Measurements from ENCODE around the gene AEBP1. TPM values are rescaled to one million over a fixed set of nuclear protein-coding genes. Genes with fewer than 3 reads are reported as not detected.

AEBP1 gene
- total RNA-seq, 1 donor from 2014 or later = 0.26 TPM

GRCh38 chr7:44136731-44137130 is 32.6 kb downstream of the AEBP1 start:
- TF ChIP-seq CTCF (IDR thresholded peaks at IDR 0.05; ENCODE audit: insufficient read depth, low read length, severe bottlenecking) = no peak
- DNase-seq (ENCODE audit: low read depth) = no peak
- H3K36me3 ChIP-seq (ENCODE audit: control insufficient read depth, insufficient read depth, low read length) = no peaks in the 10 kb centered on the region
- FAIRE-seq = no peak
- no peak overlapping the region for H3K4me3 ChIP-seq (ENCODE audit: low read depth, low read length)
- H3K27me3 ChIP-seq (ENCODE audit: control insufficient read depth, insufficient read depth, low read length) = peaks cover 2% of the 10 kb centered on the region

GRCh38 chr7:44138698-44139097 is 34.6 kb downstream of the AEBP1 start:
- FAIRE-seq = no peak
- DNase-seq (ENCODE audit: low read depth) = no peak
- TF ChIP-seq CTCF (IDR thresholded peaks at IDR 0.05; ENCODE audit: insufficient read depth, low read length, severe bottlenecking) = no peak
- H3K36me3 ChIP-seq (ENCODE audit: control insufficient read depth, insufficient read depth, low read length) = no peaks in the 10 kb centered on the region
- peaks cover 2% of the 10 kb centered on the region for H3K27me3 ChIP-seq (ENCODE audit: control insufficient read depth, insufficient read depth, low read length)
- no peak overlapping the region for H3K4me3 ChIP-seq (ENCODE audit: low read depth, low read length)

- no peak for TF ChIP-seq CTCF (IDR thresholded peaks at IDR 0.05; ENCODE audit: insufficient read depth, low read length, severe bottlenecking)
Observed at GRCh38 chr7:44139311-44140010, 35.3 kb downstream of the AEBP1 start.

GRCh38 chr7:44140341-44140740 is 36.2 kb downstream of the AEBP1 start:
- Histone ChIP-seq H3K4me3 (ENCODE audit: low read depth, low read length) (no peak overlapping the region), H3K36me3 (ENCODE audit: control insufficient read depth, insufficient read depth, low read length) (no peaks in the 10 kb centered on the region), H3K27me3 (ENCODE audit: control insufficient read depth, insufficient read depth, low read length) (peaks cover 3% of the 10 kb centered on the region)
- DNase-seq (ENCODE audit: low read depth) = no peak
- no peak for TF ChIP-seq CTCF (IDR thresholded peaks at IDR 0.05; ENCODE audit: insufficient read depth, low read length, severe bottlenecking)
- FAIRE-seq = no peak

More at GRCh38 chr7:44139311-44140010, 35.3 kb downstream of the AEBP1 start:
- DNase-seq (ENCODE audit: low read depth) = no peak
- no peaks in the 10 kb centered on the region for H3K36me3 ChIP-seq (ENCODE audit: control insufficient read depth, insufficient read depth, low read length)
- H3K27me3 ChIP-seq (ENCODE audit: control insufficient read depth, insufficient read depth, low read length) = peaks cover 2% of the 10 kb centered on the region
- FAIRE-seq = no peak
- H3K4me3 ChIP-seq (ENCODE audit: low read depth, low read length) = no peak overlapping the region

- TF ChIP-seq CTCF (IDR thresholded peaks at IDR 0.05; ENCODE audit: insufficient read depth, low read length, severe bottlenecking) = no peak
- no peak for DNase-seq (ENCODE audit: low read depth)
- no peak for FAIRE-seq
Observed at GRCh38 chr7:44141221-44141850, 37.2 kb downstream of the AEBP1 start, which contains the start of gene MYL7. TSS of gene MYL7 (minus strand) at chr7:44141332. CDS start at chr7:44141305, 27 bp downstream.

More at GRCh38 chr7:44141221-44141850, 37.2 kb downstream of the AEBP1 start, which contains the start of gene MYL7:
- Histone ChIP-seq H3K36me3 (ENCODE audit: control insufficient read depth, insufficient read depth, low read length) (no peaks in the 10 kb centered on the region), H3K27me3 (ENCODE audit: control insufficient read depth, insufficient read depth, low read length) (peaks cover 4% of the 10 kb centered on the region), H3K4me3 (ENCODE audit: low read depth, low read length) (no peak within 1 kb of the TSS)
